Activated CD8-positive, alpha-beta memory T cell treated with anti-CD3 and anti-CD28 coated beads for 1 hour (primary cell): ENCODE measurements around the gene UBR4.

Experiments
- DNase-seq, 2 donors: peaks; one replicate each; pipeline ENCODE4 v3.0.0-alpha.2; 2020; ENCODE audit warnings: low read depth in 1 of 2; ENCODE audit errors: extremely low read depth in 1 of 2

UBR4 gene

GRCh38 chr1:19074361-19074901 is 135.6 kb downstream of the UBR4 start:
- peak; percentile 14 to 27 for DNase-seq

GRCh38 chr1:19073311-19074186 is 136.5 kb downstream of the UBR4 start:
- DNase-seq, result no peak

GRCh38 chr1:19072285-19072981 is 137.6 kb downstream of the UBR4 start:
- no peak for DNase-seq

- DNase-seq, result no peak
Observed at GRCh38 chr1:19071674-19072281, 138.3 kb downstream of the UBR4 start.

GRCh38 chr1:19070891-19071621 is 139.0 kb downstream of the UBR4 start:
- DNase-seq, result no peak

- no peak for DNase-seq
Observed at GRCh38 chr1:19070197-19070651, 139.8 kb downstream of the UBR4 start.

- no peak for DNase-seq
Observed at GRCh38 chr1:19068639-19069276, 141.3 kb downstream of the UBR4 start.

GRCh38 chr1:19067912-19068638 is 142.0 kb downstream of the UBR4 start:
- no peak for DNase-seq

GRCh38 chr1:19067182-19067911 is 142.7 kb downstream of the UBR4 start:
- no peak for DNase-seq

- DNase-seq, result no peak
Observed at GRCh38 chr1:19066874-19067181, 143.2 kb downstream of the UBR4 start.

- no peak for DNase-seq
Observed at GRCh38 chr1:19066248-19066873, 143.7 kb downstream of the UBR4 start.

- no peak for DNase-seq
Observed at GRCh38 chr1:19065526-19066247, 144.4 kb downstream of the UBR4 start.

- no peak for DNase-seq
Observed at GRCh38 chr1:19064906-19065450, 145.1 kb downstream of the UBR4 start.

- DNase-seq, result no peak
Observed at GRCh38 chr1:19063122-19063521, 146.9 kb downstream of the UBR4 start.

- DNase-seq, result no peak
Observed at GRCh38 chr1:19062258-19063029, 147.6 kb downstream of the UBR4 start.

GRCh38 chr1:19061798-19062197 is 148.3 kb downstream of the UBR4 start:
- DNase-seq, result no peak

- no peak for DNase-seq
Observed at GRCh38 chr1:19061343-19061742, 148.7 kb downstream of the UBR4 start.
